GM23248 (cell line): ENCODE data around the gene ZNF552. TPM values are rescaled to one million over a fixed set of nuclear protein-coding genes. Genes with fewer than 3 reads are reported as not detected.
"Not testable (repeated sequence)": the region's sequence is repeated elsewhere in the genome, so short reads cannot be mapped to it uniquely, and the experiment has no call there.

Experiments
- DNase-seq: peaks from one replicate; pipeline ENCODE4 v3.0.0-alpha.2; 2015
- H2AFZ ChIP-seq: fragments of 200-600 bp; sonication (generic); 2 replicates; pipeline ENCODE4 v1.6.1; 2016; ENCODE audit warnings: antibody characterized with exemption
- H3F3A ChIP-seq: fragments of 200-600 bp; sonication (generic); 2 replicates; pipeline ENCODE4 v1.6.1; 2016; ENCODE audit warnings: mild to moderate bottlenecking, antibody characterized with exemption, mixed run types; ENCODE audit not compliant: insufficient read depth
- H3K27ac ChIP-seq: fragments of 200-600 bp; sonication (generic); 2 replicates; pipeline ENCODE4 v1.5.1; 2016; ENCODE audit warnings: mild to moderate bottlenecking
- H3K27me3 ChIP-seq: fragments of 200-600 bp; sonication (generic); replicated peaks from 2 replicates; pipeline ENCODE4 v1.6.1; 2016; ENCODE audit warnings: mild to moderate bottlenecking; ENCODE audit not compliant: insufficient read depth
- H3K36me3 ChIP-seq: fragments of 200-600 bp; sonication (generic); 2 replicates; pipeline ENCODE4 v1.6.1; 2016; ENCODE audit warnings: low read depth, mild to moderate bottlenecking
- H3K4me1 ChIP-seq: fragments of 200-600 bp; sonication (generic); 2 replicates; pipeline ENCODE4 v1.6.1; 2016; ENCODE audit warnings: mild to moderate bottlenecking; ENCODE audit not compliant: insufficient read depth
- H3K4me2 ChIP-seq: fragments of 200-600 bp; sonication (generic); one replicate; pipeline ENCODE4 v1.6.1; 2016; ENCODE audit warnings: mild to moderate bottlenecking; ENCODE audit not compliant: unreplicated experiment
- H3K4me3 ChIP-seq: fragments of 200-600 bp; sonication (generic); 2 replicates; pipeline ENCODE4 v1.5.1; 2016; ENCODE audit warnings: mild to moderate bottlenecking
- H3K79me2 ChIP-seq: fragments of 200-600 bp; sonication (generic); 2 replicates; pipeline ENCODE4 v1.6.1; 2016; ENCODE audit warnings: mild to moderate bottlenecking; ENCODE audit not compliant: insufficient read depth
- H3K9ac ChIP-seq: fragments of 200-600 bp; sonication (generic); 2 replicates; pipeline ENCODE4 v1.6.1; 2016; ENCODE audit warnings: mild to moderate bottlenecking
- H3K9me2 ChIP-seq: fragments of 200-600 bp; sonication (generic); 2 replicates; pipeline ENCODE4 v1.6.1; 2016; ENCODE audit warnings: mixed run types, mild to moderate bottlenecking, moderate library complexity; ENCODE audit not compliant: insufficient read depth
- H3K9me3 ChIP-seq: fragments of 200-600 bp; sonication (generic); one replicate; pipeline ENCODE4 v1.6.1; 2017; ENCODE audit warnings: low read depth
- H4K20me1 ChIP-seq: fragments of 200-600 bp; sonication (generic); 2 replicates; pipeline ENCODE4 v1.6.0; 2016; ENCODE audit not compliant: insufficient read depth
- EZH2 ChIP-seq: fragments of 200-600 bp; sonication (generic); IDR thresholded peaks from 2 replicates; pipeline ENCODE4 v1.6.1; 2018; ENCODE audit warnings: antibody characterized with exemption, mild to moderate bottlenecking; ENCODE audit not compliant: insufficient read depth, poor library complexity, severe bottlenecking
- EZH2phosphoT487 ChIP-seq: fragments of 200-600 bp; sonication (generic); IDR thresholded peaks from 2 replicates; pipeline ENCODE4 v1.6.1; 2018; ENCODE audit warnings: antibody characterized with exemption, moderate library complexity, mild to moderate bottlenecking, low read depth; ENCODE audit not compliant: insufficient read depth
- WGBS, 2 experiments: methylation state at CpG; one replicate each; pipeline ENCODE4 v1.1.6; 2015 to 2017; ENCODE audit warnings: low lambda C conversion rate in 2 of 2, low coverage in 1 of 2; ENCODE audit errors: missing lambda C conversion rate in 2 of 2; 5-methylcytosine and 5-hydroxymethylcytosine counted together
- in situ Hi-C: fragments of 300-500 bp; cut with MboI; formaldehyde crosslinking; loops from 2 replicates; pipeline ENCODE4 v1.15.0; 2020
- polyA plus RNA-seq: library from polyadenylated mRNA; unstranded; fragments of >200 nt; fragmentation: Nextera tagmentation; extraction: Ambion mirVana; gene quantifications from 2 replicates; pipeline ENCODE4 v1.2.1, GENCODE V29; 2016
- total RNA-seq: library from RNA; depleted of rRNA; stranded (reverse); fragments of >200 nt; shearing (Covaris generic); gene quantifications from 2 replicates; pipeline ENCODE4 v1.2.3, GENCODE V29; 2014

The ZNF552 gene
- total and polyA plus RNA-seq, 2 experiments from 2014 or later, result 2.7 to 4.3 TPM

GRCh38 chr19:57841122-57841763 lies 26.5 kb upstream of the ZNF552 start:
- Histone ChIP-seq H3K4me2 (no peak overlapping the region), H3K79me2 (peaks cover 97% of the 10 kb centered on the region), H3K9me2 (no peaks in the 10 kb centered on the region), H3K4me1 (no peaks in the 10 kb centered on the region), H3K36me3 (peaks cover 6% of the 10 kb centered on the region; the same call in 1 of the 2 replicates), H3K9ac (no peak overlapping the region), H3F3A (0 out of 2 replicates have a peak, but pooled peaks cover 7% of the 10 kb centered on the region), H2AFZ (no peak overlapping the region), H3K27ac (0 out of 2 replicates have a peak overlapping the region, but pooled peaks have one; percentile 8), H3K4me3 (no peak overlapping the region), H4K20me1 (no peaks in the 10 kb centered on the region; the same call in 1 of the 2 replicates), H3K9me3 (no peaks in the 10 kb centered on the region), H3K27me3 (no peaks in the 10 kb centered on the region)
- peak; percentile 13 for DNase-seq
- in situ Hi-C loops, result no loop called here
- TF ChIP-seq EZH2 (no peak), EZH2phosphoT487 (no peak)
- WGBS, 2 experiments, result 60 to 67% methylated on average over 6 of the region's 6 CpGs

- H3K27ac ChIP-seq, in situ Hi-C loops, H3K9ac ChIP-seq, H3K9me3 ChIP-seq, H3K9me2 ChIP-seq, DNase-seq, H4K20me1 ChIP-seq, H3F3A ChIP-seq, H3K36me3 ChIP-seq, H2AFZ ChIP-seq, H3K4me1 ChIP-seq, H3K4me3 ChIP-seq, H3K27me3 ChIP-seq, H3K4me2 ChIP-seq: not testable (repeated sequence)
- peaks cover 74% of the 10 kb centered on the region for H3K79me2 ChIP-seq
- 84 to 85% methylated on average over 4 to 5 of the region's 5 CpGs for WGBS, 2 experiments
Measured at GRCh38 chr19:57838622-57839191, 24.0 kb upstream of the ZNF552 start.

- in situ Hi-C loops, H4K20me1 ChIP-seq, H3K27ac ChIP-seq, H3K9me3 ChIP-seq, DNase-seq, H3K9me2 ChIP-seq, H3K4me2 ChIP-seq, H3K9ac ChIP-seq, H3K36me3 ChIP-seq, H3F3A ChIP-seq, H2AFZ ChIP-seq, H3K4me1 ChIP-seq, H3K27me3 ChIP-seq, H3K4me3 ChIP-seq: not testable (repeated sequence)
- H3K79me2 ChIP-seq, result peaks cover 67% of the 10 kb centered on the region
- 82 to 90% methylated on average over 5 of the region's 5 CpGs for WGBS, 2 experiments
Measured at GRCh38 chr19:57836991-57837390, 22.3 kb upstream of the ZNF552 start.

GRCh38 chr19:57830071-57830602 lies 15.4 kb upstream of the ZNF552 start, which contains the start of gene ZNF587B:
ZNF587B (plus strand) TSS chr19:57830299; CDS start chr19:57830529, 230 bp downstream.
- WGBS, 2 experiments, result 31 to 32% methylated on average over 22 of the region's 22 CpGs
- Histone ChIP-seq H3K4me2 (peak within 1 kb of the TSS; percentile 76), H3K27ac (peak within 1 kb of the TSS; percentile 31; the same call in 1 of the 2 replicates), H2AFZ (peak within 1 kb of the TSS; percentile 80), H3K4me1 (no peaks in the 10 kb centered on the region), H3F3A (no peaks in the 10 kb centered on the region), H3K9ac (peak within 1 kb of the TSS; percentile 62), H3K36me3 (no peaks in the 10 kb centered on the region), H4K20me1 (no peaks in the 10 kb centered on the region), H3K9me3 (no peaks in the 10 kb centered on the region), H3K9me2 (no peaks in the 10 kb centered on the region), H3K4me3 (peak within 1 kb of the TSS; percentile 64), H3K79me2 (peaks cover 78% of the 10 kb centered on the region), H3K27me3 (no peaks in the 10 kb centered on the region)
- DNase-seq, result peak; percentile 64
- in situ Hi-C loops, result no loop called here
- TF ChIP-seq EZH2phosphoT487, result no peak
- TF ChIP-seq EZH2, result no peak
